Vagina (tissue), 2 donors: ENCODE results near the gene DLEU7.

Experiments
- CTCF ChIP-seq, 3 experiments: fragments of 450-650 bp in 2 of 3; fragments of 200-600 bp in 1 of 3; sonication (generic) in 1 of 3; IDR thresholded peaks; one replicate each; pipeline ENCODE4 v1.5.1; 2017 to 2019; ENCODE audit warnings: antibody characterized with exemption in 3 of 3, mild to moderate bottlenecking in 2 of 3, moderate library complexity in 2 of 3
- POLR2A ChIP-seq, 2 donors: fragments of 450-650 bp; IDR thresholded peaks; one replicate each; pipeline ENCODE4 v1.6.1; 2017; ENCODE audit warnings: antibody characterized with exemption in 2 of 2, mild to moderate bottlenecking in 2 of 2, moderate library complexity in 2 of 2

DNA sequence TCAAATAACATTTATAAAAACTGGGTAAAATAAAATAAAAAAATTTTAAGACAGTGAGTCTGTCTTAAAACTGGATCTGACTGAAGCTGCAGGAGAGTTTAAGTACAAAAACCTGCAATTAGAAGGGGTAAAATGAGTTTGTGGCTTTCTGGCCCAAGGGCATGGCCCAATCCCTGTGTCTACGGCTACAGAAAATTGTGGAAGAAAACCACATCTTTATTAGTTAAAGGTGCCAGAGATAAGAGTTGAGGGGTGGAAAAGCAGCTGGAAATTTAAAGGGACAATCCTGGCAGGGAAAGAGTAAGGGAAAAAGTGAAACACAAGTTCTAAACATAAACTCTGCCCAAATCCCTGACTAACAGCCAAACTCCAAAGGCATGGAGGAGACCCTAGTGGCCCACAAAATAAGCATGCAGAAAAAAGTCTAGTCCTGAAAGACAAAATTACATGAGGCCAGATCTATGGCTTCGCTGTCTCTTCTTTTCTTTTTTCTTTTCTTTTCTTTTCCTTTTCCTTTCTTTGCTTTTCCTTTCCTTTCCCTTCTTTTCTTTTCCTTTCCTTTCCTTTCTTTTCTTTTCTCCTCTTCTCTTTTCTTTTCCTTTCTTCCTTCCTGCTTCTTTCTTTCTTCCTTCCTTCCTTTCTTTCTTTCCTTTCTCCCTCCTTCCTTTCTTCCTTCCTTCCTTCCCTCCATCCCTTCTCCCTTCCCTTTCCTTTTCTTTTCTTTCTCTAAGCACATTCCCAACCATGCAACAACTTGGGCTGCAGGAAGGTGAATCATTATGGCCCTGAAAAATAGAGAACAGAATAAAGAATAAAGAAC, 23.5 kb upstream of the DLEU7 start:
- no peak for TF ChIP-seq CTCF (IDR thresholded peaks at IDR 0.05)
- TF ChIP-seq POLR2A (IDR thresholded peaks at IDR 0.05): no peak
